Astrocyte (in vitro differentiated cells and primary cell): ENCODE measurements around the gene SNX27.

Experiments used
- CTCF ChIP-seq: IDR thresholded peaks from 2 replicates; pipeline ENCODE4 v1.5.1; 2011; ENCODE audit warnings: low read depth, mild to moderate bottlenecking, inconsistent platforms, low read length, moderate library complexity; ENCODE audit not compliant: insufficient read depth
- EZH2 ChIP-seq: IDR thresholded peaks from 2 replicates; pipeline ENCODE4 v1.6.1; 2012; ENCODE audit warnings: mild to moderate bottlenecking, low read length, inconsistent platforms; ENCODE audit not compliant: insufficient read depth

- TF ChIP-seq CTCF (no peak), EZH2 (no peak)
Measured at GRCh38 chr1:151611832-151612500, at the start of gene SNX27.
